Left ventricle myocardium inferior (tissue), 1 donor: Measurements from ENCODE around the gene PUM1. TPM values are rescaled to one million over a fixed set of nuclear protein-coding genes. Genes with fewer than 3 reads are reported as not detected.

ENCODE experiments used
- DNase-seq: peaks from one replicate; pipeline ENCODE4 v3.0.0-alpha.2; 2020
- H3K27ac ChIP-seq: fragments of 200-600 bp; replicated peaks from 2 replicates; pipeline ENCODE4 v1.8.0; 2021
- H3K27me3 ChIP-seq: fragments of 200-600 bp; 2 replicates; pipeline ENCODE4 v1.8.0; 2021; ENCODE audit warnings: low read depth
- H3K36me3 ChIP-seq: fragments of 200-600 bp; 2 replicates; pipeline ENCODE4 v1.8.0; 2021
- H3K4me1 ChIP-seq: fragments of 200-600 bp; 2 replicates; pipeline ENCODE4 v1.8.0; 2021
- H3K4me3 ChIP-seq: fragments of 200-600 bp; 2 replicates; pipeline ENCODE4 v1.8.0; 2021; ENCODE audit warnings: mild to moderate bottlenecking, moderate library complexity
- H3K9me3 ChIP-seq: fragments of 200-600 bp; replicated peaks from 2 replicates; pipeline ENCODE4 v1.8.0; 2021
- CTCF ChIP-seq: fragments of 200-600 bp; IDR thresholded peaks from 2 replicates; pipeline ENCODE4 v1.8.0; 2021; ENCODE audit warnings: antibody characterized with exemption, mild to moderate bottlenecking, borderline replicate concordance
- intact Hi-C: fragments of 100-400 bp; cut with micrococcal nuclease; formaldehyde crosslinking; loops from one replicate; pipeline ENCODE4 v1.11.0; 2022
- total RNA-seq: library from RNA; stranded (reverse); fragmentation: NEBNext Ultra II Directional; extraction: Animal tissue kit (Norgen Biotek cat#: 25700); gene quantifications from one replicate; pipeline ENCODE4 v1.2.1, GENCODE V29; 2021
- donor health status: DM: no; HTN: yes; CAD: no; lungs with severe emphysema.

The PUM1 gene
- total RNA-seq, 1 donor from 2014 or later = 80.1 TPM

DNA sequence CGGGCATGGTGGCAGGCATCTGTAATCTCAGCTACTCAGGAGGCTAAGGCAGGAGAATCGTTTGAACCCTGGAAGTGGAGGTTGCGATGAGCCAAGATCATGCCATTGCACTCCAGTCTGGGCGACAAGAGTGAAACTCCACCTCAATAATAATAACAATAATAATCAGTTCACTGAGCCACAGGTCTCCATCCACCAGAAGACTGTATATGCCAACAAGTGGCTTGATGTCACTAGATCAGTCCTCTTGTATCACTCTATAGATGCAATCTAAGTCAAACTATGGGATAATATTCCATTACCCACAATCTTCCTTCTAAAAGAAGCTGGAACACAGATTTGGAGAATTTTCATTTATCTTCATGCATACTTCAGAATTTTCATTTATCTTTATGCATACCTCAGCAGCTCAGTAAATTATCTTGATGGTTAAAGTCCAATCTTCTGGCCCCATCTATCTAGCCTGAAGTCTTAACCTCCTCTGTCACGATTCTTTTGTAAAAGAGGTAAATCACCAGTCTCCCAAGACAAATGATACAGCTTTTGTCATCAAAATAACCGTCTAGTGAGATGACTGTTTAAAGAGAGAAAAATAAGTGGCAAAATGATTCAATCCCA, 61.8 kb downstream of the PUM1 start:
- intact Hi-C loops = no loop called here
- peaks cover 25% of the 10 kb centered on the region for H3K36me3 ChIP-seq
- no peaks in the 10 kb centered on the region for H3K9me3 ChIP-seq
- no peaks in the 10 kb centered on the region for H3K27me3 ChIP-seq
- no peak for TF ChIP-seq CTCF
- peaks cover 55% of the 10 kb centered on the region for H3K4me1 ChIP-seq
- no peak overlapping the region for H3K27ac ChIP-seq
- no peak for DNase-seq
- H3K4me3 ChIP-seq = no peak overlapping the region

DNA sequence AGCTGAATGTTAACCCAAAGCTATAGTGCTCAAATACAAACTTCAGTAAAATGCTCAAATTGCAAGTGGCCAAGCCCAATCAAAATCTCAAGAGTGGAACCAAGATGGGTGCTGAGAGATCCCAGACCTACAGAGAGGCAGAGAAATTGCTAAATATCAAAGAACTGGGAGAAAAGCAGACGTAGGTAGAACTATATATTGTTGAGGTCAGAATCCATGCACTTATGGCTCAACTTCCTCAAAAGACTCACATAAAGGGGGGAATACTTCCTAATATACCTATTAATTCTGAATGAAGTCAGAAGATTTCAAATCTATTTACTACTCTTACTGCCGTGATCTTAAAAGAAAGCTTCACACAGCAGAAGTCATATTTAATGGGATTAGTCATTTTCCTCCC, 65.2 kb downstream of the PUM1 start:
- Histone ChIP-seq H3K4me3 (no peak overlapping the region), H3K27ac (no peak overlapping the region), H3K27me3 (no peaks in the 10 kb centered on the region), H3K4me1 (peaks cover 52% of the 10 kb centered on the region), H3K9me3 (no peaks in the 10 kb centered on the region), H3K36me3 (peaks cover 23% of the 10 kb centered on the region)
- intact Hi-C loops = no loop called here
- TF ChIP-seq CTCF = no peak
- no peak for DNase-seq

DNA sequence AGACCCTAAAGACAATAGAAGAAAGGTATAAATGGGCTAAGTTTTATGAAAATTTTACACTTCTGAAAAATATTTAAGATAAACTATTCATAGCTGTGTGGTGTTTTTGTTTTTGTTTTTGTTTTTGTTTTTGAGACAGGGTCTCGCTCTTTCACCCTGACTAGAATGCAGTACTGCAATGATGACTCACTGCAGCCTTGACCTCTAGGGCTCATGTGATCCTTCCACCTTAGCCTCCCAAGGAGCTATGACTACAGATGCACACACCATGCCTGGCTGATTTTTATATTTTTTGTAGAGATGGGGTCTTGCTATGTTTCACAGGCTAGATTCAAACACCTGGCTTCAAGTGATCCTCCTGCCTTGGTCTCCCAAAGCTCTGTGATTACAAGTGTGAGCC, 66.6 kb downstream of the PUM1 start:
- Histone ChIP-seq H3K36me3 (peaks cover 11% of the 10 kb centered on the region), H3K9me3 (no peaks in the 10 kb centered on the region), H3K27me3 (no peaks in the 10 kb centered on the region), H3K4me3 (no peak overlapping the region), H3K4me1 (peaks cover 40% of the 10 kb centered on the region), H3K27ac (no peak overlapping the region)
- no peak for TF ChIP-seq CTCF
- intact Hi-C loops = no loop called here
- no peak for DNase-seq

GRCh38 chr1:30998171-30998570, 67.3 kb downstream of the PUM1 start:
- peaks cover 8% of the 10 kb centered on the region for H3K36me3 ChIP-seq
- DNase-seq = no peak
- H3K4me1 ChIP-seq = peaks cover 40% of the 10 kb centered on the region
- H3K9me3 ChIP-seq = no peaks in the 10 kb centered on the region
- TF ChIP-seq CTCF = no peak
- intact Hi-C loops = no loop called here
- H3K27me3 ChIP-seq = no peaks in the 10 kb centered on the region
- no peak overlapping the region for H3K4me3 ChIP-seq
- no peak overlapping the region for H3K27ac ChIP-seq

DNA sequence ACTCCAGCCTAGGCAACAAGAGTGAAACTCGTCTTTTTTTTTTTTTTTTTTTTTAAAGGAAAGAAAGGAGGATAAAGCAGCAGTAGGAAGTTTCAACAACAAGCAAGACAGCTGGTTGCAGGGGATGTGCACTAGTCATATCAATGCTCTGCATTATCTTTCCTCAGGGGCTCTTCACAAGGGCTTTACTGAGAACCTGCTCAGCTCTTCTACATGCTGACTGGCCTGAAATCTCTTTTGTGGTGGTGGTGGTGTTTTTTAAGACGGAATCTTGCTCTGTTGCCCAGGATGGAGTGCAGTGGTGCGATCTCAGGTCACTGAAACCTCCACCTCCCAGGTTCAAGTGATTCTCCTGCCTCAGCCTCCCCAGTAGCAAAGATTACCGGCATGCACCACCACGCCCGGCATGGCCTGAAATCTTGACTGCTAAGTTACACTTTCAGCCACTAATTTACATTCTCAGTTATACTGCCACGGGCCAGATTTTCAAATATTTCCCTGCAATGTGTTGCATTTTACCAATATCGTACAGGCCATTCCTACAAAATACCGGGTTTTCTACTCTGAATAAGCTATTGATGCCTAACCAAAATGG, 68.0 kb downstream of the PUM1 start:
- peaks cover 8% of the 10 kb centered on the region for H3K36me3 ChIP-seq
- H3K4me1 ChIP-seq = peaks cover 36% of the 10 kb centered on the region

More for the DNA sequence above, 68.0 kb downstream of the PUM1 start:
- no peak overlapping the region for H3K27ac ChIP-seq
- no peaks in the 10 kb centered on the region for H3K9me3 ChIP-seq
- intact Hi-C loops = no loop called here
- no peak overlapping the region for H3K4me3 ChIP-seq
- DNase-seq = no peak
- H3K27me3 ChIP-seq = no peaks in the 10 kb centered on the region
- no peak for TF ChIP-seq CTCF
